ENCODE results near the gene NBPF11.
"Not testable (repeated sequence)": the region's sequence is repeated elsewhere in the genome, so short reads cannot be mapped to it uniquely, and the experiment has no call there.

NBPF11 gene

GRCh38 chr1:148120395-148120794, 31.7 kb downstream of the NBPF11 start:
- H3K4me1 ChIP-seq (ENCODE audit: low read depth, poor library complexity, severe bottlenecking); H3K36me3 ChIP-seq (ENCODE audit: insufficient read depth); H3K27ac ChIP-seq; H4K20me1 ChIP-seq (ENCODE audit: insufficient read depth); H3K27me3 ChIP-seq (ENCODE audit: insufficient read depth, low read depth); H3K4me2 ChIP-seq; H3K9ac ChIP-seq; H3K79me2 ChIP-seq (ENCODE audit: insufficient read depth, low read depth); H3K4me3 ChIP-seq (IDR thresholded peaks at IDR 0.05; ENCODE audit: insufficient read depth, low read depth, low read length); H2AFZ ChIP-seq (ENCODE audit: low read depth): not testable (repeated sequence)
- TF ChIP-seq, protein P1, sequence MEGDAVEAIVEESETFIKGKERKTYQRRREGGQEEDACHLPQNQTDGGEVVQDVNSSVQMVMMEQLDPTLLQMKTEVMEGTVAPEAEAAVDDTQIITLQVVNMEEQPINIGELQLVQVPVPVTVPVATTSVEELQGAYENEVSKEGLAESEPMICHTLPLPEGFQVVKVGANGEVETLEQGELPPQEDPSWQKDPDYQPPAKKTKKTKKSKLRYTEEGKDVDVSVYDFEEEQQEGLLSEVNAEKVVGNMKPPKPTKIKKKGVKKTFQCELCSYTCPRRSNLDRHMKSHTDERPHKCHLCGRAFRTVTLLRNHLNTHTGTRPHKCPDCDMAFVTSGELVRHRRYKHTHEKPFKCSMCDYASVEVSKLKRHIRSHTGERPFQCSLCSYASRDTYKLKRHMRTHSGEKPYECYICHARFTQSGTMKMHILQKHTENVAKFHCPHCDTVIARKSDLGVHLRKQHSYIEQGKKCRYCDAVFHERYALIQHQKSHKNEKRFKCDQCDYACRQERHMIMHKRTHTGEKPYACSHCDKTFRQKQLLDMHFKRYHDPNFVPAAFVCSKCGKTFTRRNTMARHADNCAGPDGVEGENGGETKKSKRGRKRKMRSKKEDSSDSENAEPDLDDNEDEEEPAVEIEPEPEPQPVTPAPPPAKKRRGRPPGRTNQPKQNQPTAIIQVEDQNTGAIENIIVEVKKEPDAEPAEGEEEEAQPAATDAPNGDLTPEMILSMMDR (conservative IDR thresholded peaks at IDR 0.05; ENCODE audit: low read depth, low read length), result 0 out of 2 replicates have a peak, but pooled peaks have one; percentile 25

GRCh38 chr1:148095732-148096131, 56.3 kb downstream of the NBPF11 start:
- not testable (repeated sequence) for H3K27me3 ChIP-seq (ENCODE audit: insufficient read depth, low read depth); H3K4me1 ChIP-seq (ENCODE audit: low read depth, poor library complexity, severe bottlenecking); H3K9ac ChIP-seq; H3K36me3 ChIP-seq (ENCODE audit: insufficient read depth); H3K4me3 ChIP-seq (IDR thresholded peaks at IDR 0.05; ENCODE audit: insufficient read depth, low read depth, low read length); H3K79me2 ChIP-seq (ENCODE audit: insufficient read depth, low read depth); H4K20me1 ChIP-seq (ENCODE audit: insufficient read depth); H2AFZ ChIP-seq (ENCODE audit: low read depth); H3K4me2 ChIP-seq; H3K27ac ChIP-seq

GRCh38 chr1:148086196-148086595, 65.9 kb downstream of the NBPF11 start:
- H3K27ac ChIP-seq; H3K4me2 ChIP-seq; H3K36me3 ChIP-seq (ENCODE audit: insufficient read depth); H3K9ac ChIP-seq; H4K20me1 ChIP-seq (ENCODE audit: insufficient read depth); H2AFZ ChIP-seq (ENCODE audit: low read depth); H3K4me3 ChIP-seq (IDR thresholded peaks at IDR 0.05; ENCODE audit: insufficient read depth, low read depth, low read length); H3K4me1 ChIP-seq (ENCODE audit: low read depth, poor library complexity, severe bottlenecking); H3K27me3 ChIP-seq (ENCODE audit: insufficient read depth, low read depth); H3K79me2 ChIP-seq (ENCODE audit: insufficient read depth, low read depth): not testable (repeated sequence)

DNA sequence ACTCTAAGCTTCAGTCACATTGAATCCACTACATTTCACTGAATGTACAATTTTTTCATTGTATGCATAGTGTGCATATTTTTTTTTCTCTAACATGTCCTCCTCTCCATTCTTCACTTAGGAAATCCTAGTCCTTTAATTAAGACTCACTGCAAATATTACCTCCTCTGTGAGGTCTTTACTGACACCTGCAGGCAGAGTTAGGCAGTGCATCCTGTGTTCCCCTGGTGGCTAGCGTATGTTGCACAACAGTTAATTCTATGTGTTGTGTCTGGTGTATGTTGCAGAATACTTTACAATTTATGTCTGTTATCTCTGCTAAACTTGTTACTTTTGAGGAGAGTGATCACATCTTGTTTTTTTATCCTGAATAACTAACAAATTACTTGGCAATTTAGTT, 70.9 kb downstream of the NBPF11 start:
- not testable (repeated sequence) for H3K9ac ChIP-seq; H3K4me3 ChIP-seq (IDR thresholded peaks at IDR 0.05; ENCODE audit: insufficient read depth, low read depth, low read length); H3K27ac ChIP-seq; H4K20me1 ChIP-seq (ENCODE audit: insufficient read depth); H3K4me1 ChIP-seq (ENCODE audit: low read depth, poor library complexity, severe bottlenecking); H3K27me3 ChIP-seq (ENCODE audit: insufficient read depth, low read depth); H3K4me2 ChIP-seq; H2AFZ ChIP-seq (ENCODE audit: low read depth); H3K36me3 ChIP-seq (ENCODE audit: insufficient read depth); H3K79me2 ChIP-seq (ENCODE audit: insufficient read depth, low read depth)

- H3K4me1 ChIP-seq (ENCODE audit: low read depth, poor library complexity, severe bottlenecking); H3K4me3 ChIP-seq (IDR thresholded peaks at IDR 0.05; ENCODE audit: insufficient read depth, low read depth, low read length); H4K20me1 ChIP-seq (ENCODE audit: insufficient read depth); H3K27ac ChIP-seq; H3K36me3 ChIP-seq (ENCODE audit: insufficient read depth); H2AFZ ChIP-seq (ENCODE audit: low read depth); H3K79me2 ChIP-seq (ENCODE audit: insufficient read depth, low read depth); H3K27me3 ChIP-seq (ENCODE audit: insufficient read depth, low read depth); H3K9ac ChIP-seq; H3K4me2 ChIP-seq: not testable (repeated sequence)
Measured at GRCh38 chr1:148078632-148079519, 73.2 kb downstream of the NBPF11 start.

- H2AFZ ChIP-seq (ENCODE audit: low read depth); H3K27ac ChIP-seq; H3K27me3 ChIP-seq (ENCODE audit: insufficient read depth, low read depth); H3K79me2 ChIP-seq (ENCODE audit: insufficient read depth, low read depth); H3K9ac ChIP-seq; H3K4me3 ChIP-seq (IDR thresholded peaks at IDR 0.05; ENCODE audit: insufficient read depth, low read depth, low read length); H4K20me1 ChIP-seq (ENCODE audit: insufficient read depth); H3K4me2 ChIP-seq; H3K4me1 ChIP-seq (ENCODE audit: low read depth, poor library complexity, severe bottlenecking); H3K36me3 ChIP-seq (ENCODE audit: insufficient read depth): not testable (repeated sequence)
Measured at GRCh38 chr1:148078090-148078489, 74.0 kb downstream of the NBPF11 start.

GRCh38 chr1:148077458-148077857, 74.6 kb downstream of the NBPF11 start:
- not testable (repeated sequence) for H3K4me2 ChIP-seq; H3K4me3 ChIP-seq (IDR thresholded peaks at IDR 0.05; ENCODE audit: insufficient read depth, low read depth, low read length); H3K9ac ChIP-seq; H4K20me1 ChIP-seq (ENCODE audit: insufficient read depth); H2AFZ ChIP-seq (ENCODE audit: low read depth); H3K27me3 ChIP-seq (ENCODE audit: insufficient read depth, low read depth); H3K4me1 ChIP-seq (ENCODE audit: low read depth, poor library complexity, severe bottlenecking); H3K79me2 ChIP-seq (ENCODE audit: insufficient read depth, low read depth); H3K36me3 ChIP-seq (ENCODE audit: insufficient read depth); H3K27ac ChIP-seq

- H3K36me3 ChIP-seq (ENCODE audit: insufficient read depth); H4K20me1 ChIP-seq (ENCODE audit: insufficient read depth): not testable (repeated sequence)
Measured at GRCh38 chr1:148073392-148073791, 78.7 kb downstream of the NBPF11 start.

DNA sequence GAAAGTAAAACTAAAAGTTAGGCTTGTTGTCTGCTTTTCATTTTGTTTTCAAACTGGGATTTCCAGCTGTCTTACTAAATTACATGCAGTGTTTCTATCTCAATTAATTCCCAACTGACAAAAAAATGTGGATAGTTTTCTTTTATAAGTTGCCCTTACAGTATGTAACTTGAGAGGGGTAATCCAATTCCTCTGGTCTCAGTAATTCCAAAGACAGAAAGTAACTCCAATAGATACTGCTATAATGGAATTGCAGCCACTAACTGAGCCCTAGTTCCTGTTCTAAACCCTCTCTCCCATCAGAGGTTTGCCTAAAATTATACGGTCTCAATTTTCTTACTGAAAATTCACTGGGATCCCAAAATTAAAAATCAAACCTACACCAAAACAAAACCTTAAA, 83.5 kb downstream of the NBPF11 start:
- not testable (repeated sequence) for H3K4me2 ChIP-seq; H3K9ac ChIP-seq; H3K27ac ChIP-seq; H3K79me2 ChIP-seq (ENCODE audit: insufficient read depth, low read depth); H3K4me1 ChIP-seq (ENCODE audit: low read depth, poor library complexity, severe bottlenecking); H2AFZ ChIP-seq (ENCODE audit: low read depth); H3K4me3 ChIP-seq (IDR thresholded peaks at IDR 0.05; ENCODE audit: insufficient read depth, low read depth, low read length); H4K20me1 ChIP-seq (ENCODE audit: insufficient read depth); H3K36me3 ChIP-seq (ENCODE audit: insufficient read depth); H3K27me3 ChIP-seq (ENCODE audit: insufficient read depth, low read depth)

More at GRCh38 chr1:148073392-148073791, 78.7 kb downstream of the NBPF11 start:
- H3K9ac ChIP-seq; H3K27ac ChIP-seq; H3K4me3 ChIP-seq (IDR thresholded peaks at IDR 0.05; ENCODE audit: insufficient read depth, low read depth, low read length); H3K4me1 ChIP-seq (ENCODE audit: low read depth, poor library complexity, severe bottlenecking); H3K27me3 ChIP-seq (ENCODE audit: insufficient read depth, low read depth); H2AFZ ChIP-seq (ENCODE audit: low read depth); H3K79me2 ChIP-seq (ENCODE audit: insufficient read depth, low read depth); H3K4me2 ChIP-seq: not testable (repeated sequence)
